Measurements from ENCODE around the gene LRP2. TPM values are rescaled to one million over a fixed set of nuclear protein-coding genes. Genes with fewer than 3 reads are reported as not detected.
"Not testable (repeated sequence)": the region's sequence is repeated elsewhere in the genome, so short reads cannot be mapped to it uniquely, and the experiment has no call there.

Gene LRP2
- total and polyA plus RNA-seq, 4 experiments from 2014 or later, result not detected

- Histone ChIP-seq H3K36me3 (ENCODE audit: insufficient read depth, low read length) (no peaks in the 10 kb centered on the region), H3K4me3 (ENCODE audit: low read length in 2 of 2) (no peak overlapping the region), H3K27me3 (ENCODE audit: insufficient read depth, low read length) (no peaks in the 10 kb centered on the region), H3K27ac (ENCODE audit: low read depth, low read length) (no peak overlapping the region), H3K4me1 (ENCODE audit: insufficient read depth, low read length) (no peaks in the 10 kb centered on the region), H3K9me3 (ENCODE audit: control insufficient read depth in 1 of 2, low read length in 2 of 2) (no peaks in the 10 kb centered on the region)
- intact Hi-C loops (cut with micrococcal nuclease), result no loop called here
- CTCF ChIA-PET (ENCODE audit: partially characterized antibody), result interaction anchor here (0.6 to 7.9 kb wide), 2 partner anchors 25 to 1630 kb away, joined by 3 to 423 read pairs; no protein-coding TSS in a partner anchor
- no peaks in the 10 kb centered on the region for H3K36me3 Mint-ChIP-seq
- POLR2A ChIA-PET (ENCODE audit: partially characterized antibody), result no interaction called here
- H3K27me3 Mint-ChIP-seq, result no peaks in the 10 kb centered on the region
- no peak for DNase-seq
- peaks cover 0 to under 1% (median 0%) of the 10 kb centered on the region in 4 donors for H3K4me1 Mint-ChIP-seq
- no peaks in the 10 kb centered on the region for H3K9me3 Mint-ChIP-seq
- no peak overlapping the region for H3K27ac Mint-ChIP-seq
- no peak overlapping the region for H3K4me3 Mint-ChIP-seq
Observed at GRCh38 chr2:169136885-169137534, 225.3 kb downstream of the LRP2 start.

GRCh38 chr2:169136428-169136827 is 225.9 kb downstream of the LRP2 start:
- CTCF ChIA-PET (ENCODE audit: partially characterized antibody); H3K27ac Mint-ChIP-seq; H3K9me3 ChIP-seq (ENCODE audit: control insufficient read depth in 1 of 2, low read length in 2 of 2); H3K4me3 Mint-ChIP-seq; intact Hi-C loops (cut with micrococcal nuclease); H3K4me1 Mint-ChIP-seq; H3K36me3 ChIP-seq (ENCODE audit: insufficient read depth, low read length); H3K4me1 ChIP-seq (ENCODE audit: insufficient read depth, low read length); H3K4me3 ChIP-seq (ENCODE audit: low read length in 2 of 2); H3K27me3 ChIP-seq (ENCODE audit: insufficient read depth, low read length); H3K36me3 Mint-ChIP-seq; H3K9me3 Mint-ChIP-seq; POLR2A ChIA-PET (ENCODE audit: partially characterized antibody); H3K27me3 Mint-ChIP-seq; H3K27ac ChIP-seq (ENCODE audit: low read depth, low read length); DNase-seq: not testable (repeated sequence)

DNA sequence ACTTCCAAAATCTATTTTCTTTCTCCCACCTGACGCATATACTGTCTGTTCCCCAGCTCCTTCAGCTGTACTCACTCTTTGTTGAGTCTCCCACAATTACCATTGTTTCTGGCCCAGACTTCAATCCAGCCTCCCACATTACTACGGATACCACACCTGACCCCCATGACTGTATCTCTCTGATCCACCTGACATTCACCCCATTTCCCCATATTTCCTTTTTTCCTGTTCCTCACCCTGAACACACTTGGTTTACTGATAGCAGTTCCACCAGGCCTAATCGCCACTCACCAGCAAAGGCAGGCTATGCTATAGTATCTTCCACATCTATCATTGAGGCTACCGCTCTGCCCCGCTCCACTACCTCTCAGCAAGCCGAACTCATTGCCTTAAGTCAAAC is 228.1 kb downstream of the LRP2 start:
- CTCF ChIA-PET (ENCODE audit: partially characterized antibody), result interaction anchor here (1.8 to 2.2 kb wide), 3 partner anchors 10 to 170 kb away, joined by 4 to 17 read pairs (median 6); no protein-coding TSS in a partner anchor
- H3K9me3 Mint-ChIP-seq; H3K36me3 Mint-ChIP-seq; intact Hi-C loops (cut with micrococcal nuclease); POLR2A ChIA-PET (ENCODE audit: partially characterized antibody); H3K27me3 Mint-ChIP-seq; H3K4me3 ChIP-seq (ENCODE audit: low read length in 2 of 2); H3K27ac ChIP-seq (ENCODE audit: low read depth, low read length); DNase-seq; H3K4me1 Mint-ChIP-seq; H3K9me3 ChIP-seq (ENCODE audit: control insufficient read depth in 1 of 2, low read length in 2 of 2); H3K36me3 ChIP-seq (ENCODE audit: insufficient read depth, low read length); H3K4me1 ChIP-seq (ENCODE audit: insufficient read depth, low read length); H3K27ac Mint-ChIP-seq; H3K27me3 ChIP-seq (ENCODE audit: insufficient read depth, low read length); H3K4me3 Mint-ChIP-seq: not testable (repeated sequence)

DNA sequence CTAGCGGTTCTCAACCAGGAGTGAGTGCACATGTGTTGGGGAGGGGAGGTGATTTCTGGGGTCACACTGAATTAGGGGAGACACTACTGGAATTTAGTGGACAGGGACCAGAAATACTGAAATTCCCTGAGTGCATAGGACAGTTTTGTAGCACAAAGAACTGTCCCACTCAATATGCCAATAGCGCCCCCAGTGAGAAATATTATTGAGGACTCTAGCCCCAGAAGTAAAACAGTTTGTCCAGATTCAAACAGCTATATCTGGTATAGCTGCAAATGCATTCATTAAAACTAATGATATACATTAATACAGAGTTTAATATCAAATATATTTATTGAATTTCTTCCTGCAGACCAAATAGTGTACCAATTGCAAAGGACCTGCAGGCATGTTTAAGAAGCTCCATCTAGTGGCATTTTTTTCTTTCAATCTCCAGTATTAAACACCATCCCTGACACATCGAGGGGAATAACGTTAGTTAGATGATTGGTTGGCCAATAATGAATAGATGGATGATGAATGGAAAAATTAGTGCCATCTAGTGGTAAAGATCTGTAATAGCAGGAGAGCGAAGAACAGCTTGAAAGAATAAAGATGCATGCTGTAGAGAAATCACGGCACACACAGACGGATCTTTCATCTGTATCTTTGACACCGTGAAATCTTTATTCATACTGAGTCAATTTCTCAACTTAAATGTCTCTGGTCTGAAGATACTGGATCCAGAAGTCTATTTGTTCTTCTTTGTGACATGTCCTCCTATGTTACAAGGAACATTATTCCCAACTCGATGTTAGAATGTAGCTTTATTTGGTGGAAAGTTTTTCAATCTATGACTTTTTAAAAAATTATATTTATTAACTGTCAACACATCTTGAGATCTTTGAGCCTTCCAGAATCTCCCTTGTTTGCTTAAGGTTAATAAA is 230.5 kb downstream of the LRP2 start:
- Histone ChIP-seq H3K4me3 (ENCODE audit: low read length in 2 of 2) (no peak overlapping the region), H3K27ac (ENCODE audit: low read depth, low read length) (no peak overlapping the region), H3K4me1 (ENCODE audit: insufficient read depth, low read length) (no peaks in the 10 kb centered on the region), H3K9me3 (ENCODE audit: control insufficient read depth in 1 of 2, low read length in 2 of 2) (no peaks in the 10 kb centered on the region), H3K27me3 (ENCODE audit: insufficient read depth, low read length) (no peaks in the 10 kb centered on the region), H3K36me3 (ENCODE audit: insufficient read depth, low read length) (no peaks in the 10 kb centered on the region)
- POLR2A ChIA-PET (ENCODE audit: partially characterized antibody), result interaction anchor here (1.0 to 2.3 kb wide), 4 partner anchors 22 to 170 kb away, joined by 3 to 11 read pairs (median 5); no protein-coding TSS in a partner anchor
- no peak overlapping the region for H3K4me3 Mint-ChIP-seq
- no peaks in the 10 kb centered on the region for H3K36me3 Mint-ChIP-seq
- peak overlapping the region in 3 of 7 donors; percentile 1 to 32 (median 18) for H3K27ac Mint-ChIP-seq
- H3K27me3 Mint-ChIP-seq, result no peaks in the 10 kb centered on the region
- peaks cover 0 to 6% (median 3%) of the 10 kb centered on the region in 4 donors for H3K4me1 Mint-ChIP-seq
- CTCF ChIA-PET (ENCODE audit: partially characterized antibody), result interaction anchor here (0.5 to 3.7 kb wide), 28 partner anchors 10 to 383 kb away, joined by 3 to 154 read pairs (median 4); partner anchors contain the start of gene DHRS9
- H3K9me3 Mint-ChIP-seq, result no peaks in the 10 kb centered on the region
- intact Hi-C loops (cut with micrococcal nuclease), result loop anchor here (1.0 kb wide), 2 partner anchors 23 to 171 kb away; no protein-coding TSS in a partner anchor
- peak in 4 of 5 donors; percentile 52 to 58 (median 54) for DNase-seq

DNA sequence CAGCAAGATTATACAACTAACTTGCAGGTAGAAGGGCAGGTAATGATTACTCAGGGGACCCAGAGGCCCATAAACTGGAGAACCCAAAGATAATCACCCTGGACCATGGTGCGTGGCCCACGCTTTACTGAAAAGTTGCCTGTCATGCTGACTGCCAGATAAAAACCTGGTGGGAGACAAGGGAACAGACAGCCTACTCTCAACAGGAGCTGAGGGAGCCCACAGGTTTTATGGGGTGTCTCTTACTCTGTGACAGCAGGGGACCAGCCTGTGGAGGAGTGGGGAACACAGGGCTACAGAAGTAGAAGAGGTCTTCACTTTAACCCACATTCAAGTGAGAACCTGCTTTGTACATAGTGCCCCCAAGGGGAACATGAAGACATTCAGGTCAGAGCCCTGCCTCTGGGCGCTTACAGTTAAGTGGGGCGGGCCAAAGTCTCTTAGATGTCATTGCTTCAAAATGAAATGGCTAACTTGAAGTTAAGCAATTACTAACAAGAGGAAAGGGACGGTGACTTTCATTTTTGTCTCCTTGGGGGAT is 232.6 kb downstream of the LRP2 start:
- DNase-seq, result no peak
- peaks cover 0 to 6% (median 3%) of the 10 kb centered on the region in 4 donors for H3K4me1 Mint-ChIP-seq
- H3K9me3 ChIP-seq (ENCODE audit: control insufficient read depth in 1 of 2, low read length in 2 of 2), result no peaks in the 10 kb centered on the region
- ChIA-PET POLR2A (ENCODE audit: partially characterized antibody) (no interaction called here), CTCF (ENCODE audit: partially characterized antibody) (interaction anchor here (0.7 to 3.7 kb wide), 5 partner anchors 12 to 1752 kb away, joined by 3 to 154 read pairs (median 68); no protein-coding TSS in a partner anchor)
- no peak overlapping the region for H3K4me3 Mint-ChIP-seq
- H3K4me1 ChIP-seq (ENCODE audit: insufficient read depth, low read length), result no peaks in the 10 kb centered on the region
- no peaks in the 10 kb centered on the region for H3K9me3 Mint-ChIP-seq
- H3K4me3 ChIP-seq (ENCODE audit: low read length in 2 of 2), result no peak overlapping the region
- no peaks in the 10 kb centered on the region for H3K27me3 ChIP-seq (ENCODE audit: insufficient read depth, low read length)
- no peak overlapping the region for H3K27ac ChIP-seq (ENCODE audit: low read depth, low read length)
- H3K36me3 ChIP-seq (ENCODE audit: insufficient read depth, low read length), result no peaks in the 10 kb centered on the region
- no peak overlapping the region for H3K27ac Mint-ChIP-seq
- no peaks in the 10 kb centered on the region for H3K36me3 Mint-ChIP-seq
- no peaks in the 10 kb centered on the region for H3K27me3 Mint-ChIP-seq
- intact Hi-C loops (cut with micrococcal nuclease), result no loop called here

- Histone ChIP-seq H3K4me3 (ENCODE audit: low read length in 2 of 2) (no peak overlapping the region), H3K9me3 (ENCODE audit: control insufficient read depth in 1 of 2, low read length in 2 of 2) (no peaks in the 10 kb centered on the region), H3K27ac (ENCODE audit: low read depth, low read length) (no peak overlapping the region), H3K4me1 (ENCODE audit: insufficient read depth, low read length) (no peaks in the 10 kb centered on the region), H3K27me3 (ENCODE audit: insufficient read depth, low read length) (no peaks in the 10 kb centered on the region), H3K36me3 (ENCODE audit: insufficient read depth, low read length) (no peaks in the 10 kb centered on the region)
- CTCF ChIA-PET (ENCODE audit: partially characterized antibody), result interaction anchor here (0.7 to 18.6 kb wide), 4 partner anchors 10 to 158 kb away, joined by 3 to 423 read pairs (median 32); no protein-coding TSS in a partner anchor
- no peak overlapping the region for H3K27ac Mint-ChIP-seq
- no peaks in the 10 kb centered on the region for H3K36me3 Mint-ChIP-seq
- no peak overlapping the region for H3K4me3 Mint-ChIP-seq
- H3K9me3 Mint-ChIP-seq, result peaks cover 0 to 6% (median 0%) of the 10 kb centered on the region in 8 donors
- intact Hi-C loops (cut with micrococcal nuclease), result no loop called here
- peaks cover 7 to 13% of the 10 kb centered on the region in 2 donors for H3K27me3 Mint-ChIP-seq
- H3K4me1 Mint-ChIP-seq, result peaks cover 0 to 6% (median 0%) of the 10 kb centered on the region in 4 donors
- no peak for DNase-seq
- POLR2A ChIA-PET (ENCODE audit: partially characterized antibody), result no interaction called here
Observed at GRCh38 chr2:169119851-169120250, 242.5 kb downstream of the LRP2 start.
